LHCN-M2 (cell line): ENCODE data around the gene MYO19. TPM values are rescaled to one million over a fixed set of nuclear protein-coding genes. Genes with fewer than 3 reads are reported as not detected.
"Not testable (repeated sequence)": the region's sequence is repeated elsewhere in the genome, so short reads cannot be mapped to it uniquely, and the experiment has no call there.

Experiments used
- DNase-seq: peaks from one replicate; pipeline ENCODE4 v3.0.0-alpha.2; 2012; ENCODE audit warnings: low read depth
- total RNA-seq: library from RNA; depleted of rRNA; stranded (reverse); fragments of >200 nt; gene quantifications from 2 replicates; pipeline ENCODE4 v1.2.3, GENCODE V29; 2014

Gene MYO19
- total RNA-seq, 1 experiment from 2014 or later = 66.8 TPM

DNA sequence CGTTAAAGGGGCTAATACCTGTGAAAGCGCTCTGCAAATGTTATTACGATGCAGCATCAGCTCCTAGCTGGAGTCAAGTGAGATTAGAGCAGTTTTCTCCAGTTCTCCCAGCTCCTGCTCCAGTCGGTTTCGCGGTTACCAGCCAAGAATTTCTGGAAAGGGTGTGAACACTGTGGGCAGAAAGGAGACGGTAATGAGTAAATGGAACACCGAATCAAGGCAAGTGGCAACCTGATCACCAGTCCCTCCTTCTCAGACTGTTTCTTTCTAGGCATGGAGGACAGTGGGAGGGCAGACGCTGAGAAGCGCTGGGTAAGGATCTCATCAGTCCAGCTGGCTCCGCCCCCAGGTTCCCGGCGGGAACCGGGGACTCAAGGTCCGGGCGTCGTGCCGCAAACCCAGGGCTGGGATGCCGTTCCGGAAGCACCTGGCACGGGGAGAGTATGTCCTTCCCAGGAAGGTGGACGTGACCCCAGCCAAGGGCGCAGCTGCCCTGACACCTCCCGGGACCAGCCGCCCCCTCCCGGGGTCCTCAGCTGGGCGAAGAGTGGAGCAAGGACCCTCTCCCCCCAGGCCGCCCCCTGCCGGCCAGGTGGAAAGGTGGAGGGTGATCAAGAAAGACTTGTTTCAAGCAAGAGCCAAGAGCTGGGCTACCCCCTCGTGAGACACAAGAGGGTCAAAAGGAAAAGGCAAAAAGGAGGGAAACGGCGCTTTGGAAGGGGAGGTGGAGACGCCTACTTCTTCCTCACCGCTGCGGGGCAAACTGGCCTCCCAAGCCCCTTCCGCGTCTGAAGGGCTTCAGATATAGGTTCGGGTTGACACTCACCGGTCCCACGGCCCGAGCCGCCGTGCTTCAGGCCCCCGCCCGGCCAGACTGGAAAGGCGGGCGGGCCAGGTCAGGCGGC is 481 bp downstream of the MYO19 start:
- DNase-seq = peak; percentile 58

DNA sequence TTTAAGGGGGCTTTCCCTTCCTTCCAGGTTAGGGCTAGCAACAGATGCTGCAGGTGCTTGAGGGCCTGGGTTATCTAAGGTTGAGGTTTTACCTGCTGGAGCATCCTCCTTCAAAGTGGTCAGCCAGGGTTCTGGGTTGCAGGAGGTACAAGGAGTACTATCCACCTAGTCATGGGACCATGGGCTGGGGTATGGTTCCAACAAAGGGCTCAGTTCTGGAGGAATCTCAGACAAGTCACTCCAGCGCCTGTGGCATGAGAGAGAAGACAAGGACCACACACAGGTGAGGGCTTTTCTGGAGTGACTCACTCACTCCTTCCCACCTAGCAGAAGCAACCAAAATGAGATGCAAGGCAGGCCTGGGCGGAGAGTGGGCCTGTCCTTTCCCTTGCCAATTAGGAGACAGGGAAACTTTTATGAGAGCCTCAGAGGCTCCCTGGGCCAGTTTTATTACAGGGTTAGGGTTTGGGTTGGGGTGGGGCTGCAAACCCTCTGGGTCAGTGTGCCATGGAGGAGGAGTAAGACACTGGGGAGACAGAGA is 2.2 kb downstream of the MYO19 start:
- DNase-seq = no peak

DNA sequence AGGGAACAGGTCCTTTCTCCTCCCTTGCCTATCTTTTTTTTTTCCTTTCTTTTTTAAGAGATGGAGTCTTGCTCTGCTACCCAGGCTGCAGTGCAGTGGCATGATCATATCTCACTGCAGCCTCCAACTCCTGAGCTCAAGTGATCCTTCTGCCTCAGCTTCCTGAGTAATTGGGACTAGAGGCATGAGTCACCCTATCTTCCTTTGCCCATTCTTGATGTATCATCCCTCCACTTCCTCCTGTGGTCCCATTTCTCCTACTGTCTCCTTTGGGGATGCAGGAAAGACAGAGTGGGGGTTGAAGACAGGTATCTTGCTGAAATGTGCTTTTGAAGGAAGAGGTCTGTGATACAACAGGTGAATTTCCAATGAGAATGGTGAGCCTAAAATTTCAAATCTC is 5.5 kb downstream of the MYO19 start:
- DNase-seq = peak; percentile 73

DNA sequence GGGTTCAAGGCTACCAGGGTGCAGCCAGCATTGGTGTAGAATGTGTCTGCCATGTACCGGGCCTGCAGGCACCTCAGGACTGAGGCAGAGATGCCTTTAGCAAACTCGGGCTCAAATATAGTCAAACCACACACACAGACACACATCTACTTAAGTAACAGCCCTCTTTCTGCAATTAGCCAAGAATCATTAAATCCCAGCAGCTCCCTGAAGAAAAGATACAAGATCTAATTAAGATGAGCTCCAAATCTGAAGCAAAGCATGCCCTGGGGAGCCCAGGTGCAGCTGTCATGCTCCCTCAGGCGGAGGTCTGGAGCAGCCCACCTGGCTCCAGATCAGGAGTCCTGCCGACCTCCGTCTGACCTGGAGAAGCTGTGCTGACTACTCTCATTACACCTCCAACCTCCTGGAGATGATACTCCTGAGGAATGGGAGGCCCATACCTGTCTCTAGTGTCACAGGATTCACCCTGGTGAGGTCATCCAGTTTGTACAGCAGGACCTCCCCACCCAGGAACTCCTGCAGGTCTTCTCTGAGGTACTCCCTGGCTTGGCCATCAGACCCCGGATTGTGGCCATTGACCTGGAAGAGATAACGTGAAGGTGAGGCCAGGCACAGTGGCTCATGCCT is 6.9 kb downstream of the MYO19 start:
- DNase-seq = no peak

DNA sequence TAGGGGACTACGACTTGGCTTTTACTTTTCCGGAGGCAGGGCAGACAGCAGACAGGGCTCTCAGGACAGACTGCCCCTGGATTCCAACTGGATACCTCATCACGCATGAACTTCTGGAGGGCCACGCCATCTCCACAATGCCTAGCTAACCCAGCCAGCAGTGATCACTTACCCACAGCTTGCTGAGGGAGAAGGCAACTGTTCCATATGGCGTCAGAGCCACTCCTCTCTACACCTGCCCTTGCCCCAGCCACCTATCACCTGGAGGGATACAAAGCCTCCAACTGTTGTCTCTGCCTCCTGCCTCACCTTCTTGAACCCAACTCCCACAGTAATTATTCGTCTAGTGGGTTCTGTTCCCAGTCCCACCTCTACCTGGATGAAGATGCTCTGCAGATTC is 8.8 kb downstream of the MYO19 start:
- no peak for DNase-seq

DNA sequence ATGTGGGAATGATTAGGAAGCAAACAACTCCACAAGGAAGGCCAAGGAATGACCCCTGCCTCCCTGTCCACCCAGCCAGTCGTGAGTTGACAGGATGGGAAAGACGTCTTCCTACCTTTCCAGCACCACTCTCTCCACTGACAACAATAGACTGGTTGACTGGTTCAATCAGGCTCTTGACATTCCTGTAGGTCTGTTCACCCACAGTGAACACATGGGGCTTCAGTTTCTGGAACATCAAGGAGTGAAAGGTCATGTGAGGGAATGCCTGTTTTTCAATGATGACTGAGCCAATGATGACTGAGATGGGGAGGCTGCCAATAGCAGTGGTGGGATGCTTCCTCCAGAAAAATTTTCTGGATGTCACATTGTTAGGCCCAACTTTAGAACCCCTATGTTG is 9.6 kb downstream of the MYO19 start:
- DNase-seq = peak; percentile 23

DNA sequence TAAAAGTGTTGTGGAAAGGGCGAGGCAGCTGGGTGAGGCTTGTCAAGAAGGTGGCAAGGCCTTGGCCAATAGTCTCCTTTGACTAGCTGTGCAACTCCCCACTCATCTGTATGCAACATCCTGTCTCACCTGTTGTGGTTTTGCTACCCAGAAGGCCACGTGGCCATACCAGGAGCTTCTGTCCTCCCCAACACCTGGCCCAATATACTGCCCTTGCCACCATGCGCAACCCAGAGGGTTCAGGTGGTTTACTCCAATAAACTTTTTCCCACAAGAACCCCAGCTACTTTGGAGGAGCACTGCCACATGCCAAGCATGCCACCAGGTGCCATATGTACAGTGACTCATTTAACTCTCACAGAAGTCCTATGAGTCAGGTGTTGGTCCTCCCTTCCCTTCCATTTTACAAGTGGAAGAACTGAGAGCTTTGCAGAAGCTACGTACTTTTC is 10.2 kb downstream of the MYO19 start:
- DNase-seq = peak; percentile 25

DNA sequence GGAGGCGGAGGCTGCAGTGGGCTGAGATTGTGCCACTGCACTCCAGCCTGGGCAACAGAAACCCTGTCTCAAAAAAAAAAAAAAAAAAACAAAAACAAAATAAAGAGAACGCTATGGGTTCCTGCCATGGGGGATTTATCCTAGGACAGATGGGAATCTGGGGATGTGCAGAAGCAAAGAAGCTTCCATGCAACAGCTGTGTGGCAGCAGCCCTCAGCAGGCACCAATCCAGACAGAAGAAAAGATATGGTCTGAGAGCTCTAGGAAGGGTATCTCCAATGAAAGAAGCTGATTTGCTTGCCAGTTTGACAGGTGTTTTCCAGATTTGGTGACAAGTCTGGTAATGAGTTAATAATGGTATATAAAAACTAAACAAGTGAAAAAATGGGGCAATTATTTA is 11.6 kb downstream of the MYO19 start:
- DNase-seq = no peak

DNA sequence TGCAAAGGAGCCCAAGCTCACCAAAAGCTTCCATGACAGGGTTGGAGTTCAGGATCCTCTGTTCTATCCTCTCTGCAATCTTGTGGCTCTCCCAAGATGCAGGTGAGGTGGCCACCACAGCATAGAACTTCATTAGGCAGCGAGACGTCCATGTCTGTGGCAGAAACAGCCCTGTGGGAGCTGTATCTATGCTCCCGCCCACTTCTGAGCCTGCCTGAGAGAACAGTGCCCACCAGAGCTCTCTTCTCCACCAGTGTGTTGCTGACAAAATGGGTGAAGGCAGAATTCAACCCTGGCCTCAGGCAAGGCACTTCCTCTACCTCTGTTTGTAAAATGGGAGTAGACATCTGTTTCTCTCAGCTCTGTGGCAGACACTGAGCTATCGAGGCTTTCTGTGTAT is 18.8 kb downstream of the MYO19 start:
- no peak for DNase-seq

DNA sequence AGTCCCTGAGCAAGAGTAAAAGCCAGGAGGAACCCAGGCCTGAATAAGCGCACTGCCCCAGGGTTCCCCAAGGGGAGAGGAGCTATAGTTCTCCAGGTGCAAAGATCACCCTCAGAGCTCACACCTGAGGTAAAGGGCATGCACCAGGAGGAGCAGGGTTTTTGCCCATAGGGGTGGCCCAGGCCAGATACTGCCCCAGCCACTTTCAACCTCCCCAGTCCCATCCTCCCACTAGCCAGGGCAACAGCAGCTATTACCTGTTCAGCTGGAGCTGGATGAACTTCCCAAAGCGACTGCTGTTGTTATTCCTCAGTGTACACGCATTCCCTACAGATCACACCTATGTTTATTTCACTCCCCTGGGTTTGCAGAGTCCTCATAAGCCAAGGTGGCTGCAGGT is 19.8 kb downstream of the MYO19 start:
- DNase-seq = no peak

DNA sequence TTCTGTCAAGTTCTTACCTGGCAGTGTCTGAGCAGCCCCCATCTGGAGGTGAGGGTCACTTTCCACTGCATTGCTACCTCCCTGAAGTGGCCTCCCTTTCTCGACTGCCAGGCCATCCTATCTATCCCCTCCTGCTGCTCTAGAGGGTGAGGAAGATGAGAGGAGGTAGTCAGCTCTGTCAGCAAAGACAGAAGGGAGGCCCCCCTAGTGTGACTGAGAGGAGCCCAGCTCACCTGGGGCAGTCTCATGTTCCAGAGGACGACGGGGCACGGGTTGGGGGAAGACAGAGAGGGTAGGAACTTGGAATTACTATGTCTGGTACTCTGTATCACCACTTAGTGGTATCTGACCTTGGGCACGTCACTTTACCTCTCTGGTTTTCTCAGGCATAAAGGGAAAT is 22.0 kb downstream of the MYO19 start:
- DNase-seq = no peak

DNA sequence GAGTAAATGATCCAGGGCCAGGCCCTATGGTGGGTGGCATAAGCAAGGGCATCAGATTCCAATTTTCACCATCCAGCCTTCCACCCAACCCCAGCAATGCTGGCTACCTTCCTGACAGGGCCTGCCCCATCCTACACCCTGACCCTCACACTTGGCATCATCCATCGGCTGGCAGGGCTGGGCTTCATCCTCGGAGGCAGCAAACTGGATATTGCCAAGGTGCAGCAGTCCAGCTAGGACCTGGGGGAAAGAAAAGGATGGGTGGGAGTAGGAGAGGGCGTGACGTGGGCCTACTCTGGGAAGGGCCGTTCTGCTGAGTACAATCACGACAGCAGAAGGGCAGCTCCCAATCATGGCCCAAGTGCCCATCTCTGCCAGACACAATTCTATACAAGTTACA is 23.5 kb downstream of the MYO19 start:
- DNase-seq = no peak

DNA sequence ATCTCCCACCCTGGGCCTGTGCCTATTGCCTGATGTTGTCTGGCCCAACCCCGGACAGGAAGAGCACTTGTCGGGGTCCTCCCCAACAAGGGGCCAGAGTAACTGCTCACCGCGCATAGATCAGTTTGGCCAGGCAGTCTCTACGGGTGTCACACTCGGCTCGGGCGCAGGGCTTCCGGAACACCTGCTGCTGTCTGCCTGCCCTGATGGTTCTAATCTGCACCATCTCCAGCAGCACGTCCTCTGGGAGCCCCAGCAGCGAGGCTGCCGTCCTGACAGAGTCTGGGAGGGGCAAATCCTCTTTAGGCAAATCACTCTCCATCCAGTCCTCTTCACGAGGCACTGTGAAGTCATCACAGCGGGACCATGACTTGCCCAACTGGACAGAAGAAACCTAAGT is 24.0 kb downstream of the MYO19 start:
- no peak for DNase-seq

DNA sequence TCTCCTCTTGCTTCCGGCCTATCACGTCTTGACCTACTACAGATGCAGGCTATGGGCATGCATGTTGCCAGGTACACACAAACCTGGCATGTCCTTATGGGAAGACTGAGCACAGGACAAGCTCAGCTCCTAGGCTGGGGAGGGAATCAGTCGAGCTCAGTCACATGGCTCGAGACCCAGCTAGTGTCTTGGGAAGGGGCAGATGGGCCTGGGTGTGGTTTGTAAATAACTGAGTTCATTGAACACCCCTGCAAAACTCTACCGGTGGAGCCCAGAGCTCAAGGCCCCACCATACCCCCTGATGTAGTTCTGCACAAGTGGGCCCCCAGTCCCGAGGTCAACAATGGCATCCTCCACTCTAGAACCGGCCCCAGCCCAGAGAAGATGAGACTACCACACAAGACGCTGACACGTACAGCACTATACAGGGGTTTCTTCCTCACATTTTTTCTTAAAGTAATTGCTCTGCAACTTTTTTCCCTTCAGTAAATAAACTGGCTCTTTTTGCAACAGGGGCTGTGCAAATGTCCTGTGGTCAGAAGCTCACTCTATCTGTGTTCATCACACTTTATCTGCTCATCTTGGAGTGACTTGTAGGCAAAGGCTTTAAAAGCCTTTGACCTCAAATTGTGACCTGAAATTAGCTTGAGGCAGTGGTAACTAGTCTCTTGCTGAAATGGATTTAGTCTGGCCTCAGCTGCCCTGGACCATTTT is 25.2 kb downstream of the MYO19 start:
- DNase-seq = no peak

DNA sequence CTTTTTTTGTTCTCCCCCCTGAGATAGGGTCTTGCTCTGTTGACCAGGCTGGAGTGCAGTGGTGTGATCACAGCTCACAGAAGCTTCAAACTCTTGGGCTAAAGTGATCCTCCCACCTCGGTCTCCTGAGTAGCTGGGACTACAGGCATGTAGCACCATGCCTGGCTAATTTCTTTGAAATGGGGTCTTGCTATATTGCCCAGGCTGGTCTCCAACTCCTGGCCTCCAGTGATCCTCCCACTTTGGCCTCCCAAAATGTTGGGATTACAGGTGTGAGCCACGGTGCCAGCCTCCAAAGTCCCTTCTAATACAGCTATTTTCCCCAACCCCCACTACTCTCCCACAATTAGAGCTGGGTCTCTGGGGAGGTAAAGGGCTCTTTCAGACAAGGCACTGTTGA is 26.2 kb downstream of the MYO19 start:
- DNase-seq = not testable (repeated sequence)

DNA sequence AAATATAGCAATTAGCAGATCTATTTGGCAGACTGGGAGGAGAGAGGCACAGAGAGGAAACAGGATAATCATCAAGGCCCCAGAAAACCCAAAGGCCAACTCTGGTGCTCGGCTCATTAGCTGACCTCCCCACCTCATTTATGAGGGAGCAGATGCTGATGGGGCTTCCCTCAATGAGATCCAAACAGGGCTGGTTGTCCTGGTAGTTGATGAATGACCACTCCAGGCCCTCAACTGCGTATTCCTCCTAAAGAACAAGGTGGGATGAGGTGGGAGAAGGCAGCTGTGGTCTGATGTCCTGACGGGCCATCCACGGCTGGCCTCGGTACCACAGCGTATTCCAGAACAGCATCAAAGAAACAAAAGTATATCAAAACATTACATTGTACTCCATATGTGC is 27.4 kb downstream of the MYO19 start:
- no peak for DNase-seq

DNA sequence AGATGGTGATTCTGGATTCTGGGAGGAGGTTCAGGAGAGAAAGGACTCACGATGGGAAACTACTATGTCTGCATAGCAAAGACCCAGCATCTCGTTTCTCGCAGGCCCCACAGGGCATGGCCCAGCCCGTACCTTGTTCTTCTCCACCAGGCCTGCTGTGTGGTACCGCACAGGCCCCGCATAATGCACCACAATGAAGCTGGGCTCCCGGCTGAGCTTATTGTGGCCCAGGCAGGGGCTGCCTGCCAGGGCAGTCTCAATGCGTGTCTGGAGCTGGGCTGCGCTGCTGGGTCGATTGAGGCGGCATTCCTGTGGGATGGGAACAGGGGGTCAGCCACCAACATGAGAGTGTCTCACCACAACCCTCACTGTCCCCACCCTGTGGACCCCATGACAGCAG is 27.8 kb downstream of the MYO19 start:
- DNase-seq = no peak

DNA sequence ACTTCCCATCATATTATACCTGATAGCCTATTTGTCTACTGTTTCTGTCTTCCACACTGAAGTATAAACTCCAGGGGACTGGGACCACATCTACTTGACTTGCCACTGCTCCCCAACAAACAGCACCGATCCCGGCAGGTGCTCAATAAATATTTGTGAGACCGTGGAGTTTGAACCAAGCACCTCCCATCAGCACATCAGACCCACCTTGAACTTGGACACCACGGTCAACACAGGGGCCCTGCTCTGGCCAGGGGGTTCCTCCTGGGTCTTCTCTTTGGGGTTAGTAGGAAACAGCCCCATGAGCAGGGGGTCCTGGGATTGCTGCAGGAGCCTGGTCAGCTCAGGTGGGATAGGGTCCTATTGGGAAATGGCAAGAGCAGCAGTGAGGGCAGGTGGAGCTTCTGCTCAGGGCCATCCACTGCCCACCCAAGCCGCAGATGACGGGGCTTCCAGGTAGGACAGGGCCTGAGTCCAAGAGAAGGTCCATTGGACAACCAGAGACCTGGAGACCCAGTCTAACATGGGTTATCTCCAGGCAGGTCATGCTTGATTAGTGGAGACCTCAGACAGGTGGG is 28.3 kb downstream of the MYO19 start:
- DNase-seq = no peak

DNA sequence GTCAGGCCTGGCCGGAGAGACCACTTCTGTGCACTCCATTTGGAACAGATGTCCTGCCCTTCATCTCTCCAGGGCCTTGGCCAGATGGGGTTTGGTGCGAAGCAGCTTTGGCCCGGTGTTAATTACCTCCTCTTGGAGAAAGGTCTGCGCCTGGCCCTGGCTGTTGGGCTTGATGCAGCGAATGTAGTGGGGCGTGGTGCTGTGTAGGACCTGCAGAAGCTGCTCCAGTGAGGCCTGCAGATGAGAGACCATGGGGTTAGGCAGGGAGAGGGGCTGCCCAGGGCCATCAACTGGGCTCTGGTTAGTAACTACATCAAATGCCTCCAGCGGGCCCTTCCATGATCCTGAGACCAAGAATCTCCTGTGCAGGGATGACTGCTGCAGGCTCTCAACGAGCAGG is 29.5 kb downstream of the MYO19 start:
- DNase-seq = no peak

DNA sequence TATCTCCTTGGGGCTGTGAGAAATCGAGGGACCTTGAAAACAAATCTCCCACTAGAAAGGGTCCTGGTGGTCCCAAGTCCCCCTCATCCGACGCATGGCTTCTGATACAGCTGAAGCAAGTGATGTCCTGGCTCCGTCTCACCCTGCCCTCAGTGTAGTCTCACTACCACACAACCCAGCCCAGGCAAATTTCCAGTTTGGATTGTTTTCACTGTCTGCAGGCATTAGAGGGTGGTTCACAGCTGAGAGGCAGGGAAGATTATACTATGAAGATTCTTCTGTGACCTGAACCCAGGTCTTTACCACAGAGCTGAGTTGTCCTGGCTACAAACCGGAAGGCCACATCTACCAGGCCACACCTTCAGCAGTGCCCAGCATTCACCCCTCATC is 30.5 kb downstream of the MYO19 start:
- DNase-seq = no peak

DNA sequence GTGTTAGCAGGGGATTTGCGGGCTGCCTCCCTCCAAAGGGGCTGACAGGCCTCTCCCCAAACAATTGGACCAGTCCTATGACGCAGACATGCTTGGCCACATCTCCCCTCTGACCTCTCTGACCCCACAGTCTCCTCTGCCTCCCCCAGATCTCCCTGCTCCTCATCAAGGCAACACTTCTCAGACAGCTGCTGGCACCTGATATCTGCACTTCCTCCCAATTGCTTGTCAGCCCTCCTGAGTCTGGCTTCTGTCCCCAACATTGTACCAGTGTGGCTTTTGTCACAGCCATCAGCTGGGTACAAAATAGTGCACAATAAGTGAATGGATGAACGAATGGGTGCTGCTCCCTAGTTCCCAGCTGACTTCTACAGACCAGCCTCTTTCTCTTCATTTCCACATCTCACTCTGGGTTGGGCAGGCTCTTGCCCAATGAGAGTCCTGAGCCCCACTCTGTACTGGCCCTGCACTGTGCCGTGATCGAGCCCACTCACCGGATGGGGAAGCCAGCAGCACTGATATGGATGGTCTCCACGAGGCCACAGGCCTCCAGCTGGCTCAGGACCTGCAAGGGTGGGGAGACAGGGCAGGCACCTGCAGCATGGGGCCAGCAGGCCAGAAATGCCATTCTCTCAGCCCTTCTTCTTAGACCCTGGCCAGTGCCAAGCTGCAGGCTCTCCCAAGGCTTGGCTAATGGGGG is 31.1 kb downstream of the MYO19 start:
- no peak for DNase-seq
